ENCODE data around the gene TRIM7.
"Not testable (repeated sequence)": the region's sequence is repeated elsewhere in the genome, so short reads cannot be mapped to it uniquely, and the experiment has no call there.

Gene TRIM7

DNA sequence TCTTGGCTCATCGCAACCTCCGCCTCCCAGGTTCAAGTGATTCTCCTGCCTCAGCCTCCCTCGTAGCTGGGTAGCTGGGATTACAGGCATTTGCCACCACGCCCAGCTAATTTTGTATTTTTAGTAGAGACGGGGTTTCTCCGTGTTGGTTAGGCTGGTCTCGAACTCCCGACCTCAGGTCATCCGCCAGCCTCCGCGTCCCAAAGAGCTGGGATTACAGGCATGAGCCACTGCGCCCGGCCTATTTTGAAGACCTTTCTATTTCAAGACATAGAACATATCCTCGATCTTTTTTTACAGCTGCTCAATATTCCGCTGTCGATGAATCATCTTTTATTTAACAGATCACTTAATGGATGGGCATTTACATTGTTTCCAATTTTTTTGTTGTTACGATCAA is 5.7 kb upstream of the TRIM7 start:
- DNase-seq: not testable (repeated sequence)

- DNase-seq: not testable (repeated sequence)
These were observed 5.2 kb upstream of the TRIM7 start for GRCh38 chr5:181210148-181210547.

GRCh38 chr5:181209006-181209405 is 4.0 kb upstream of the TRIM7 start:
- not testable (repeated sequence) for DNase-seq

DNA sequence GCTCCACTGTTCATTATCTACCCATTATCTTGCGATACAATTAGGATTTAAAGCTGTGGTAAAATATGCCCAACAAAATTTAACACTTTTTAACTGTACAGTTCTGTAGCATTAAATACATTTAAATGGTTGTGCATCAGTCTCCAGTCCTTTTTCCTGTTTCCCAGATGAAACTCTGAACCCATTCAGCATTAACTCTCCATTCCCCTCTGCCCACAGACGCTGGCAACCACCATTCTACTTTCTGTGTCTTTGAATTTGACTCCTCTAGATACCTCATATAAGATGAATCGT is 2.9 kb upstream of the TRIM7 start:
- DNase-seq: no peak

- no peak for DNase-seq
These were observed 2.4 kb upstream of the TRIM7 start for GRCh38 chr5:181207214-181207959.

DNA sequence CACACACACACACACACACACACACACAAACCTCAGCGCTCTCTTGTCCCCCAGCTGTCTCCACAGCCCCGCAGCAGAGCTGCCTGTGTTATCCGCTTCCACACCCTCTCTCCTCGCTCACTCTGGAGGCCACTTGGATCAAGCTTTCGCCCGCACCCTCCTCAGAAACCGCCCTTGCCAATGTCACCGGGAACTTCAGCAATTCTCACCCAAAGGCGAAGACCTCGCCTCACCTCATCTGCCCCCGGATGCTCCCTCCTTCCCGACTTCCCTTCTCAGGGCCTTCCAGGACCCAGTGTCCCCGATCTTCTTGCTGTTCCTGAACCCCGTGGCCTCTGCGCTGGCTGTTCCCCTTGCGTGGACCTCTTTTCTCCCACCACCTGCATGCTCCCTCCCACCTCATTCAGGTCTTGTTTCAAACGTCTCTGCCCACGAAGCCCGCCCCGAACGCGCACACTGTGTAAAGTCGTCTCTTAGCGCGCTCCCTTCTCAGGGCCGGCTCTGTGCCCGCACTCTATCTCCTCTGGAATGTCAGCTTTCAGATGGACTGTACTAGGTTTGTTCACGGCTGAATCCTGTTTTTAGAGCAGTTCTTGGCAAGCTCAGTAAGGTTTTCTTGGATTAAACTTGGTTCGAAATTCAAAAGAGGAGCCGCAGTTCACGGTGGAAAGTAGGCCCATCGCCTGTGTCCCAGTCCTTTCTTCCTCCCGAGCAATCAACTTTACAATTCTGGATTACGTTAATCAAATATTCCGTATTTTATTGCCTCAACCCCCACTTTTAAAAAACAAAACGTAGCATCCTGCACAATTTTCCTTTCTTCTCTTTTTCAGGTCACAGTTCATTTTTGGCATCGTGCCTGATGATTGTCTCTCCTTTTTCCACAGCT is 1.0 kb upstream of the TRIM7 start:
- no peak for DNase-seq

GRCh38 chr5:181204113-181204825 is 727 bp downstream of the TRIM7 start:
- no peak for DNase-seq

GRCh38 chr5:181203777-181204112 is 1.3 kb downstream of the TRIM7 start:
- DNase-seq: no peak

- no peak for DNase-seq
These were observed 1.8 kb downstream of the TRIM7 start for GRCh38 chr5:181203093-181203711.

- DNase-seq: no peak
These were observed 4.2 kb downstream of the TRIM7 start for GRCh38 chr5:181200816-181201215.

DNA sequence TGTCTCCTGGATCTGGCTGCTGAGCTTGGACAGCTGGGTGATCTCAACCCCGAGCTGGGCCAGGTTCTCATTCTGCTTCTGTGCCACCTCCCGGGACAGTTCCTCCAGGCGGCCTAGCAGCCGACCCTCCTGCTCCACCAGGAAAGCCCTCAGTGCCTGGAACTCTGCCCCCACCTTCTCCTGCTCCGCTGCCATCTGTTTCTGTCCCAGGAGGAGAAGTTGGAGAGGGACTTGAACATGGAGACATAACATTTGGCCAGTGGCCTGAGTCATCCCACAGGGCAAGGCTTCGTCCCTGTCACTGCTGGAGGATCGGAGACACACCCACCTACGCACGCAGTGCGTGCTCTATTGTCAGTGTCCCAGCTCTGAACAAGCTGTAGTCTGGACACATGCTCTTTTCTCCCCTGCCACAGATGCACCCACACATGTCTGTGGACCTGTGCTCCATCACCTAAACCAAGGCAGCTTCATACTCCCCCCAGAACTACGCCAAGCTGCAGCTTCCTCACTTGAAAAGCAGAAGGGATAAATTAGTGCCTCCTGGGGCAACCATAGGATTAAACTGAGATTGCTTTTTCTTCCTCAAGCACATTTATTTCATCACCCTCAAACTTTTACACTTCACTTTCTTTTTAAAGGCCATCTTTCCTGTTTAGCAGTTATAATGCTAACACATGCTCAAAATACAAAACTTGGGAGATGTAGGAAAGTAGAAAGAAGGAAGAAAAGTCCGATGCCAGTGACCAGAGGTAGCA is 4.9 kb downstream of the TRIM7 start:
- DNase-seq: no peak

DNA sequence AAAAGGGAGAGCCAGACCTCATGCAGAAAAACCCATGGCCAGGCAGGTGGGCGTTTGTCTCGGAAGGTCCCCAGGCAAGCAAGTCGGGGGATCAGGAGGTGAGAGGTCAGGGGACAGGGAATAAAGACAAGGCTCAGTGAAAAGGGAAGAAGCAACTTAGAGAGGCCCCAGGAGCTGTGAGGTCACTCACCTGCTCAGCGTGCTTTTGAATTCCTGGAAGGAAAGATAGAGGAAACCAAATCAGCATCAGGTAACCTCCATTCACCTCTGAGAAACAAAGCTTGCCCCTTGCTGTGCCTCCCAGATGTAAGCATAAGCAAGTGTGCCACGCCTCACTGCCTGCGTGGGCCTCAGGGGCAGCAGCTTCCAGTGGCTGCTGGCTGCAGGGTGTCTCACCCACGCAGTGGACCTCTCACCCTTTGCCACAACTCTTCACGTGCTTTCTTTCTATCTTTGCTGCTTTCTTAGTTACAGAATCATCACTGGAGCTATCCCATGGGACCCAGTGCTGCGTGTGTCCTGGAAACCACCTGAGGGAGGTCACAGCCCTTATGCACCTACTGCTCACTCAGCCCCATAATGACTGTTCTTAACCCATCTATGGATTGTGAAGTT is 6.0 kb downstream of the TRIM7 start:
- no peak for DNase-seq

DNA sequence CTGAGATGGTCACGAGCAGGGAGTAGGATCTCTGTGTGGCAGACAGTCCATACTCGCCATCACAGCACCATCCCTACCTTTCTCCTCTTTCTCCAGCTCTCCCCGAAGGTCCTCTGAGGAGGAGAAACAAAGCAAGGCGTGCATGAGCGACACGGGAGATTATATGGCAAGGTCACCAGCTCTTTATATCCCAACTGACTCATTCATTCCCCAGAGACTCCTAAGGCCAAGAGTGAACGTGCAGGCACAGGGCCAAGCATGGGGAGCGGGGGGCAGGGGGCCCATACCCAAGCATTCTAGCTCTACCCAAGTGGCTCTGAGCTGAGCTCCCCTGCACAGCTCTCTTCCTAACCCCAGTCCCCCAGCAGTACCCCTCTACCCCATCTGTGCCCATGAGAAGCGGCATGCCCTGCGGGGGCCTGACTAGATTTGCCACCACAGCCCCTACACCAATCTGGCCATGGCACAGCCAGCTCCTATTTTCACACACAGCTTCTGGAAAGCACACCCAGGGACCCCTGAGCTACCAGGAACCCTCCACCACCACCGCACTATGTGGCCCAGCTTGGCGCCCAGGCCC is 6.8 kb downstream of the TRIM7 start:
- DNase-seq: no peak

DNA sequence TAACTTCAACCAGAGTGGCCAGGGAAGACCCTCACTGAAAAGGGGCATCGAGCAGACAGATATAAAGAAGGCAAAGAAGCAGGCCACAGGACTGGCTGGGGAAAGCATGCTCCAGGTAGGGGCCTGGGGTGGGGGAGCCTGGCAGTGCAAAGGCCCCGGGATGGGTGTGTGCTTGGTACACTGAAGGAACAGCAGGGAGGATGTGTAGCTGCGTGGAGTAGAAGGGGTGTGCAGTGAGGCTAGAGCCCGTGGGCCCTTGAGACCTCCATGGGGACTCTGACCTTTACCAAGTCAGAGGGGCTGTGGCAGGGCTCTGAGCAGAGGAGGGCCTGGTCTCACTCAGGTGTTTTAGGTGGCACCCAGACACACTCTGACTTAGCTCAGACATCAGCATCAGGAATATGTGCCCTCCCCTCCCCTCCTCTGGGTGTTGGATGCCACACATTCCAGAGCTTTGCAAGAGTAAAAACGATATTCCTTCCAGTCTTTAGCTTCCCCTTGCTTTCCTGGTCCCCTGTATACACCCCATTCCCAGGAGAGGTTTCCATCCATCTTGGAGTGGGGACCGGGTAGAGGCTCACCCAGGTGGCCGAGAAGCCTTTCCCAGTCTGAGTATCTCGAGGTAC is 7.6 kb downstream of the TRIM7 start:
- DNase-seq: no peak

GRCh38 chr5:181195249-181195761 is 9.7 kb downstream of the TRIM7 start:
- DNase-seq: no peak

DNA sequence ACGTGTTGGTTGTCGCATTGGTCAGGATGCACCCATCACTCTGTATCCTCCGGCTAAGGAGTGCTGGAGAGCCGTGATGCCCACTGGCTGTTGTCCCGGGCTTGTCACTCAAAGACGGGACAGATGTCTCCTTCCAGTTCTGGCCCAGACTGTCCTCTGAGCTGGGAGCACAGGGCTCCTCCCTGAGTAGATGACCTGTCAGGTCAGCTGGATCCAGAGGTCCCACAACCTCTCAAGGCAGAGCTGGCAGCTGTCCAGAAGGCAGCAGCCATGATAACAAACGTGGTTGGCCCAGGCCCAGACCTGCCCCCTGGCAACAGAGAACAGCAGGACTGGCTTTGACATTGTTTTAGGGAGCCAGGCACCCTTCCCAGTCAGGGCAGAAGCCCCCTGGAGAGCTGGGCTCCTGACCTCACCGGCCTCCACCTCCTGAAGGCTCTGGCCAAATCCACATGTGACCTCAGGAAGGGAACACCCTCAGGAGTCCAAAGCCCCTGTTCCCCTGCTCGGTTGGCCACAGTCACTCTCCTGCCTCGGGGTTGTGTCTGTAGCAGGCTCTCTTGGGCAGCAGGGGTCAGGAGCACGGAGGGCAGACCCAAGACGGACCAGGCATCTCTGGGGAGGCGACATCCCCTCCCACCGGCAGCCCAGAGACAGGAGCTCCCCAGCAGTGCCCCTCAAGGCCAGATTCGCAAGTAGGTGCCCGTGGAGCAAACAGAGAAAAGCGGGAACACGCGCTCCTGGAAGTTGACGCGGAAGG is 10.3 kb downstream of the TRIM7 start:
- no peak for DNase-seq

- DNase-seq: no peak
These were observed 11.3 kb downstream of the TRIM7 start for GRCh38 chr5:181193656-181194055.

- DNase-seq: no peak
These were observed 12.5 kb downstream of the TRIM7 start for GRCh38 chr5:181192337-181193046.

GRCh38 chr5:181191526-181192336 is 13.3 kb downstream of the TRIM7 start:
- no peak for DNase-seq
